IPS DF 19.7 (cell line): Measurements from ENCODE around the gene DAPK2.
"Not testable (repeated sequence)": the region's sequence is repeated elsewhere in the genome, so short reads cannot be mapped to it uniquely, and the experiment has no call there.

Source experiments
- DNase-seq: peaks from one replicate; pipeline ENCODE4 v3.0.0-alpha.2; 2013; ENCODE audit warnings: low read depth, low spot score

Gene DAPK2

GRCh38 chr15:63973212-63974009 lies 72.9 kb downstream of the DAPK2 start:
- DNase-seq, result no peak

- no peak for DNase-seq
Measured at GRCh38 chr15:63972801-63973200, 73.5 kb downstream of the DAPK2 start.

- no peak for DNase-seq
Measured at GRCh38 chr15:63971904-63972303, 74.4 kb downstream of the DAPK2 start.

GRCh38 chr15:63971427-63971805 lies 74.9 kb downstream of the DAPK2 start:
- DNase-seq, result no peak

GRCh38 chr15:63970621-63971426 lies 75.5 kb downstream of the DAPK2 start:
- DNase-seq, result no peak

- DNase-seq, result no peak
Measured at GRCh38 chr15:63969652-63970421, 76.4 kb downstream of the DAPK2 start.

GRCh38 chr15:63968700-63969099 lies 77.6 kb downstream of the DAPK2 start:
- no peak for DNase-seq

GRCh38 chr15:63968122-63968524 lies 78.2 kb downstream of the DAPK2 start:
- DNase-seq, result no peak

GRCh38 chr15:63967616-63968015 lies 78.7 kb downstream of the DAPK2 start:
- DNase-seq, result no peak

- not testable (repeated sequence) for DNase-seq
Measured at GRCh38 chr15:63962947-63963721, 83.2 kb downstream of the DAPK2 start.

GRCh38 chr15:63953524-63953923 lies 92.8 kb downstream of the DAPK2 start:
- DNase-seq, result no peak

GRCh38 chr15:63950911-63951481 lies 95.3 kb downstream of the DAPK2 start:
- DNase-seq, result no peak

GRCh38 chr15:63948971-63949370 lies 97.3 kb downstream of the DAPK2 start:
- no peak for DNase-seq

GRCh38 chr15:63948436-63948835 lies 97.8 kb downstream of the DAPK2 start:
- DNase-seq, result no peak

- no peak for DNase-seq
Measured at GRCh38 chr15:63947228-63947627, 99.1 kb downstream of the DAPK2 start.

- DNase-seq, result no peak
Measured at GRCh38 chr15:63946524-63947065, 99.7 kb downstream of the DAPK2 start.

- no peak for DNase-seq
Measured at GRCh38 chr15:63945838-63946298, 100.4 kb downstream of the DAPK2 start.

GRCh38 chr15:63945007-63945788 lies 101.1 kb downstream of the DAPK2 start:
- no peak for DNase-seq

- DNase-seq, result no peak
Measured at GRCh38 chr15:63944681-63944955, 101.7 kb downstream of the DAPK2 start.
